GM19043 (cell line): ENCODE data around the gene EDARADD.

Experiments
- ATAC-seq: cut with Tn5 transposase; IDR thresholded peaks from one replicate; pipeline ENCODE4 v1.9.1; 2021; ENCODE audit warnings: low read depth; ENCODE audit not compliant: unreplicated experiment

EDARADD gene

DNA sequence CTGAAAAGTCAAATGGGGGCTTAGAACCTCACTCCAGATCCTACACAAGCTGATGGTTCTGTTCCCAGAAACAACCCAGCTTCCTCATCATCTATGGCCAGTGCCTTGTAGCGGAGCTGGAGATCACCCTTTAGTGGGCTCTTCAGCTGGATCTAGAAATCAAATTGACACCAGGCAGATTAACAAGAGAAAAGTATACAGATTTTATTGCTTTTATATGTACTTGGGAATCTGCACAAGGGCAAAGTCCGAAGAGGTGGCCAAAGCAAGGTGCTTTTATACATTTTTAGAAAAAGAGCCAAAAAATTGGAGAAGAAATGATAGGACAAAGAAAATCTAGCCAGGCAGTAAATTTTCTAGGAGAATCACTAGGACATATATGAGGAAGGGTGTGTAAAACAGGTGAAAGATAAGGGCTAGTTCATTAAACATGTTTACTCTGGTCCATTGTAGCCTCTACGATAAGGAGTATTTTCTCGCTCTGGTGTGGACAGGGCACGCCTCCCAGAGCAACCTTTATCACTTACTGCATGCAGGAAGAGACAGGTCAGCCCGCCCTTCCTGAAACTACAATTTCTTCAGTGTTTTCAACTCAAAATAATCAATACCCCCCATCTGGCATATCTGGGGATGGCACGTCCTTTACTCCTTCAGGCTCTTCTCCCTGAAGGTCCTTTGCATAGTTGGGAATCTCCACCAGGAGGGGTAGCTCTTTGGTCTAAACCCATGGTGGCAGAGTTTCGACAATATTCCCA, 115.7 kb downstream of the EDARADD start:
- no peak for ATAC-seq

DNA sequence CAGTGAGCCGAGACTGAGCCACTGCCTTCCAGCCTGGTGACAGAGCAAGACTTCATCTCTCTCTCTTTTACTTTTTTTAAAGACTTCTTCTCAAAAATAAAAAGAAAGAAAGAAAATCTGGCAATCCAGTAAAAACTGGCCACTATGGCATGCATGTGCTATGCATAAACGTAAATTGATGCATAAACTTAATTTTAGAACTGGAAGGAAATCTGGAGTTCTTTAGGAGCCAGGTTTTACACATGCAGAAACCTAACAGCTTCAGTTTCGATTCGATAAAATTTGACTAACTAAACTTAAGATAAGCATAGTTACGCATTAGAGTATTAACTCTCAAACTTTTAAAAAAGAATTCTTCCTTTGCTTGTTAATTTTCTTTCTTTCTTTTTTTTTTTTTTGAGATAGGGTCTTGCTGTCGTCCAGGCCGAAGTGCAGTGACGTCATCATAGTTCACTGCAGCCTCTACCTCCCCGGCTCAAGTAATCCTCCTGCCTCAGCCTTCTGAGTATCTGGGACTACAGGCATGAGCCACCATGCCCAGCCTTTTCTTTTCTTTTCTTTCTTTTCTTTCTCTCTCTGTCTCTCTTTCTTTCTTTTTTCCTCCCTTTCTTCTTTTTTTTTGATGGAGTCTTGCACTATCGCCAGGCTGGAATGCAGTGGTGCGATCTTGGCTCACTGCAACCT, 117.8 kb downstream of the EDARADD start:
- ATAC-seq: no peak

DNA sequence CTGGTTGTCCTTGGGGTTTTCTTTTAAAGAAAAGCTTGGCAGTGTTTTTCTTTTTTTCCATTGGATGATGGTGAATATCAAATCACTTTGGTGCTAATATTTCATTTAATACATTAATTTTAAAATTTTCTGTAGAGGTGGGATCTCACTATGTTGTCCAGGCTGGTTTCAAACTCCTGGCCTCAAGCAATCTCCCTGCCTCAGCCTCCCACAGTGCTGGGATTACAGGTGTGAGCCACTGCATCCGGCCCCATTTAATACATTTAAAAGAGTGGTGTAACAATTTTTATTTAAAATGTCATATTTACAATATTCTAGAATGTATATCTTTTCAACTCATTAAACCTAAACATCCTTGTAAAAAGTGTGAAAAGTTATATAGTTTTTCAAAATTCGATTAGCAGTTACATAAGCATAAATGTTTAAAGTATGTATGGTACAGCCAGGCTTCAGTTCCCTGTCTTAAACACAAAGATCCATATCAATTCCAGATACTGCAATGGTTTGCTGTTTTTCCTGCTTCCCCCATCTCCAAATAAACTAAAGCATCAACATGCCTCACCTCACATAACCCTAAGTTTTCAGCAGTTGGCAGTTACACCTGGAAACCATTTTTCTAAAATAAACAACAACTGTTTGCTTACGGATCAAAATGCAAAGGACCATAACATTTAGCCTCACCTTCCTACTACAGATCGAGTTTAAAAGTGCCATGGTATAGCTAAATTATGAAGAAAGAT, 120.8 kb downstream of the EDARADD start:
- ATAC-seq: no peak

DNA sequence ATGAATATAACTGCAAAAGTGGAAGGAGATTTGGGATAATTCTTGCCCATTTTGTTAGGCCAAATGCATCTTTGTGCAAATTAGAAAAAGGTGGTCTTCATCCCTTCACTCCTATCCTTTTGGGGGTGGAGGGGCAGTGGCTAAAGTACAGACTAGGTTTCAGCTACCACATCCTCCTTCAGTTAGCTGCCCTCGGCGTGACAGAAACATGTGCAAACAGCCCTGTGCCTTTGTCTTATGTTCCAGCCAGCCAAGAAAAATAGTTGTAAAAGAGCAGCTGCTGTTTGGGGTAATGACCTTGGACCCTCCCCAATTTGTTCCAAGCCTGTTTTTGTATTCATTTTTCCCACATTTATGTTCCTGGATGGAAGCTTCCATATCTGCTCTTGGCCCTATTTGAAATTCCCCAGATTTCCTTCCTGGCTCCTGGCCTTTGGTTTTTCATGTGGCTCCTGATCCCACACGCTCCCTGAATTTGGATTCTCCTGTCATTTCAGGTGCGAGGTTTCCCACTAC, 121.4 kb downstream of the EDARADD start:
- ATAC-seq: no peak

DNA sequence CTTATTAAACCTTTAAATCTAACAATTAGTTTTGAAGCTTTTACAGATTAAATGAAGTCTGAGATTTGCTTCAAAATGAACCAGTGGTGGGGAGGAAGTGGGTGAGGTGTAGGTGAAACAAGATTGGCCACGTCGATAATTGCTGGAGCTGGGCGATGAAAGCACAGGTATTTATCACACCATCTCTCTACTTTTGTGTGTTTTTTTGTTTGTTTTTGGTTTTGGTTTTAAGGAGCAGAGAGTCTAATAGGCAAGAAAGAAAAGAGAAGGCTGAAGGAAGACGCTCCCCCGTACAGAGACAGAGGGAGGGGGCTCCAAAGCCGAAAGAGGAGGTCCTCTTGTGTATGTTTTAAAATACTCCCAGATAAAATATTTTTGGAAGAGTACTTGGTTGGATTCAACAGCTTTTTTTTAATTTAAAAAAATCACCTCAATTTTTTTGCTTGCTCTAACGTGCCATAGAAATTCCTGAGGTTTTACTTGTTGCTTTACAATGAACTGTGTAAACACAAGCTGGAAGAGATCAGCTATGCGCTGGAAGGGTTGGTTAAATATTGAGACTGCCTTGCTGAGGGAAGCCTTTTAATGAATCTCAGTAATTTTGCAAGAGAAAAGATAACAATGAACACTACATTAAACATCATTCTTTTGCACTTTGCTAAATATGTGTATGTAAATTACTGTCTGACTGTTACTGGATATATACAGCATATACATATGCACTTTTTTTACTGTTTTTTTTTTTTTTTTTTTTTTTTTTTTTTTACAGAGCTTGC, 123.0 kb downstream of the EDARADD start:
- no peak for ATAC-seq

DNA sequence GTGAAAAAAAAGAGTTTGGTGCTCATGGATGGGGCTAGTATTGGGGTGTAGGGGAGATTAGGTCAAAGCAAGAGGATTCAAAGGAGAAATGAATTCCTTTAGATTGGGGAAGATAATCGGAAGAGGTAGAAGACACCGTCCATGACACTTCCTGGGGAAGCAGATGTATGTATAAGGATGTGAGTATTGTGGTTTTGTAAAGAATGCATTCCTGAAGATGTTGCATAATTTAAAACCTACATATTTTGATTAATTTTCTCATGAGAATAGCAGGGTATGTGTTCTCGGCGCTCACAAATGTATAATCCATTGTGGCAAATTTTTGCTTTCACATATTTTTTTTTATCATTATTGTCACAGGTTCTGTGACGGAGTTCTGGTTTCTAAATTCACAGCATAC, 124.2 kb downstream of the EDARADD start:
- ATAC-seq: no peak

DNA sequence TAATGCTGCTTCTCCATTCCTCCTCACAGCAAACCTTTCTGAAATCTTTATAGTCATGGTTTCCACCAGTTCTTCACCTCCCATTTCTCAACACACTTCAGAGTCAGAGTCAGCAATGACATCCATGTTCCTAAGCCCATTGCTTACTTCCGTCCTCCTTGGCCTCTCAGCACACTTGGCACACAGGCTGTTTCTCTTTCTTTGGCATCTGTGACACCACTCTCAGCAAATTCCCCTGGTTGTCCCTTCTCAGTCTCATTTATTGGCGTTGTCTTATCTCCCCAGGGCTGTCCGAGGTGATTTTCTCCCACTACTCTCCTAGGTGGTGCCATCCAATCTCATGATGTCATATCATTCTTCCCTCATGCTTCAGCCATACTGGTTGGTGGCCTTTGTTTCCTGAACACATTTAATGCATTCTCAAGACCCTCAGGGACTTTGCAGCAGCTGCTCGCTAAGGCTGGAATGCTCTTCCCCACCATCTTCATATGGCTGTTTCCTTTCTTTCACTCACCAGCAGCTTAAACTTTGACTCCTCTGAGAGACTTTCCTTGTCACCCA, 126.4 kb downstream of the EDARADD start:
- ATAC-seq: no peak

DNA sequence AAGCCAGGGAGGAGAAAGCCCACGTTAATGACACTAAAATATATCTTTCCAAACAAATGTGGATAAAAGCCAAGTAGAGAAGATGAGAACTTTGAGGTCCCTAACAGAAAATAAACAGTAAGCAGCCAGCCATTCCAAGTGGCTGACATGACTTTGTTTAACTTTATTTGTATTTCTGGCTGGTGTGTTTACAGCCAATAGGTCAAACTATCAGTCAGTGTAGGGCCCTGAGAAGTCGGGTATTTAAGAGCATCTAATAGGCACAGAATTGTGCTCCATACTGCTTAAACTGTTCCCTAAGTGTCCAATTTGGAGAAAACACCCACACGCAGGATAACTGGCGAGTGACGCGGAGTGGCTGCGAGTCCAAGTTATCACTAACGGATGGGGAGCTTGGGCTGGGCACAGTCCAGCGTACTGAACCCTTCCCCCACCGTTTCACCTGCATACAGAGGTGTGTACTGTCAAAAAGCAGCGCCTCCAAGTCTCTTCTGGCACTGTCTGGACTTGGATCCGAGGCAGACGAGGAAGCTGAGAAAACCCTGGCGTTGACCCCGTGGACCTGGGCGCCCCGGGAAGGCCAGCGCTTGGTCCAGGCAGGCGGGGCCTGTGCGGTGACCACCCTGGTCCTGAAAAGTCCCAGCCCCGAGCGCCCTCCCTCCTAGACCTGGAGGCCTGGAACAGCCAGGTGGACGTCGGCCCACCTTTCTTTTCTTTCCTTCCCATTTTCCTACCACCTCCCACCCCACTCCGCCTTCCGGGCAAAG, 129.0 kb downstream of the EDARADD start:
- ATAC-seq: no peak

DNA sequence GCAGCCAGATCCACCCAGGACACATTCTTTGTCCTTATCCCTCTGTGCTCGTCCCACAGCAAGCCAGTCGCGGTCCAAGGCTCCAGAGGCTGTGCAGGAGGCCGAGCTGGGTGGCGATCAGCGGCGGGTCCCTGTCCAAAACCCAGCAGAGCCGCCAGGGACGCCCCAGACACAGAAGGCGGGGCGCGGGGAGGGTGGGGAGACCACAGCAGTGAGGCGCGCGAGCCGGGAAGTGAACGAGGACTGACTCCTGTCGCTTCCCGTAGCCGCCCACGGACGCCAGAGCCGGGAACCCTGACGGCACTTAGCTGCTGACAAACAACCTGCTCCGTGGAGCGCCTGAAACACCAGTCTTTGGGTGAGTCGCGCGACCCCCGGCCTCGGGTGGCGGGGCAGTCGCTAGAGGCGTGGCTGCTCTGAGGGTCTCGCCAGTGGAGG, 129.6 kb downstream of the EDARADD start, which contains the start of gene LGALS8:
LGALS8 (plus strand) TSS at position 279 of the 438 bp plus-strand sequence. CDS start 2,089 bp downstream, outside the sequence.
- ATAC-seq: peak; percentile 60

DNA sequence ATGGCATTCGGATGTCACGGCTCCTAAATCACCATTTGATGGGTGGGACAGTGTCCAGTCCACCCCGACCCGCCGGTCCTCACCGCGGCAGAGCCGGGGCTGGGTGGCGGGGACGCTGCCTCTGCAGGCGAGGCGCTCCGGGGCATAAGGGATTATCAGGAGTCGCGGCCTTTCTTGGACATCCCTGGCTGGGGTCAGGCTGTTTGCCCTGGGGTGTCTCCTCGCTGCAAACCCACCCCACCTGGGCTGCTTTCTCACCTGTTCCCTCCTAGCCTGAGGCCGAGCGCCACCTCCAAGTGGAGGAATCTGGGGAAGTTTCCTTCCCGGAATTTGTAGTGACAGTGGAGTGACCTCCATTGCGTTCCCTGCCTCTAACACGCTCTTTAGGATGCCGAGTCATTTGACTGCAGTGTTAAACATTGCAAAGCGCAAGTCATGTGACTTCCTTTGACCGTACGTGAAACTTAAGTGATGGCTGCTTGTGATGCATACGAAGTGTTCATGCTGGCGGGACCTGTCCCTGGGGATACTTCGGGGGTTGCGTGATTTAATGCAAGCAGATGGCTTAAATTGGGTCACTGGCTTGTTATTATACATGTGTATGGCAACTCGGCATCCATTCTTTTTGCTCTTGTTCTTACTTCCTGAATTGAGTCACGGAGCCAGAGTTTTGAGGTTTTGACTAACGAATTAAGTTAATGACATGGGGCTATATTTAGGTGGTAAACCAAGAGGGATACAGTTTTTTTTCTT, 130.2 kb downstream of the EDARADD start:
- peak; percentile 90 for ATAC-seq

DNA sequence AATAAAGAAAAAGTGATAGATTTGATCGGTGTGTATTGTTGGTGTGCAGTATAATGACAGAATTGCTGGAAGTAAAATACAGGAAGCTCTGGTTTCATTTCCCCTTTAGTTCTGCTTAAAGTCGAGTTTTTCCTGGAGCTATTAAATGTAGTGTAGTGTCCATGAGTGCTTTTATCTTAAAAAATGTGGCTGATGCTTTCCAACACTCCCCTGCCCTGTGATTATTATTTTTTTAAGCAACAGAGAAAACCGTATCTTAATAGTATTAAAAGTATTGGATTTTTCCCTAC, 130.8 kb downstream of the EDARADD start:
- ATAC-seq: peak; percentile 2

DNA sequence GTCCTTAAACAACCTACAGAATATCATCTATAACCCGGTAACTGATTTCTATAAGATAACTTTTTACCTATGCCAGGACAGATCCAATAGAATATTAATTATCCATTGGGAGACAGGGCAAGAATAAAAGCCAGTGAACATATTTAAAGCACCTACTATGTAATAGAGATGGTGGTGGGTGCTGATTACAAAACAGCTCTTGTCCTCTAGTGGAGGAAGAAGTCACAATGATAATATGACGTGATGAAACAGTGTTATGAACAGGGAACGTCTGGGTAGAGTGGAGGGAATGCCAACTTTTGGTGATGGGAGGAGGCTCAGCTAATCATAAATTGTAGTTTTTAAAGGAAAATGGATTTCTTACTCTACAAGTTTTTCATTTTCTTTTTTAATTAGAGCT, 132.0 kb downstream of the EDARADD start:
- no peak for ATAC-seq

DNA sequence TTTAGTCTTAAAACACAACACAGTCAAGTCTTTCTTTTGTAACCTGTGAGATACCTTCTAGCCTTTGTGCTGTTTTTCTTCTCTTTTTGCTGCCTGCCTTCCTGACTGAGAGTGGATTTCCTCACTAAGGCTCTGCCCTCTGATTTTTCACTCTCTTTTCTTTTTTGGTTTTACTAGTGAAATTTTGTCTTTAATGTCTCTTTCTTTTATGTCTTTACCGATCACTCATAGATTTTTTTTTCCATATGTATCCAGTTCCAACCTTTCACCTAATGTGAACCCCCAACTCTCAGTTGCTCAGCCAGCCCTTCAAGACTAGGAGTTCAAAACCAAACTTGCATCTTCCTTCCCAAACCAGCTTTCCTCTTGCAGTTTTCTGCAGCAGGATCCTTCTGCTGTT, 136.2 kb downstream of the EDARADD start:
- no peak for ATAC-seq

DNA sequence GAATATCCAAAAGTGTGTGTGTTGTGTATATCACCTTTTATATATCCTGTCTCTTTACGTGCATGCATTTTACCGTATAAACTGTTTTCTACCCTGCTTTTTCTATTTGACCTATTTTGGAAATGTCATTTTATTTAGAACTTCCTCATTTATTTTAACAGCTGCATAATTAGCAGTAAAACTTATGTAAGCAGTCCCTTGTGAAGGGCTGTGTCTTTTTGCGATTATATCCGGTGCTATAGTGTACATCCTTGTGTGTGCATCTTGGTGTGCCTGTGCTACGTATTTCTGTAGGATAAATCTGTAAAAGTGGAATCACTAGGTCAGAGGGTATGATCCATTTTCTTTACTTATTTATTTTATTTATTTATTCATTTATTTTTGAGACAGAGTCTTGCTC, 136.9 kb downstream of the EDARADD start:
- ATAC-seq: no peak

DNA sequence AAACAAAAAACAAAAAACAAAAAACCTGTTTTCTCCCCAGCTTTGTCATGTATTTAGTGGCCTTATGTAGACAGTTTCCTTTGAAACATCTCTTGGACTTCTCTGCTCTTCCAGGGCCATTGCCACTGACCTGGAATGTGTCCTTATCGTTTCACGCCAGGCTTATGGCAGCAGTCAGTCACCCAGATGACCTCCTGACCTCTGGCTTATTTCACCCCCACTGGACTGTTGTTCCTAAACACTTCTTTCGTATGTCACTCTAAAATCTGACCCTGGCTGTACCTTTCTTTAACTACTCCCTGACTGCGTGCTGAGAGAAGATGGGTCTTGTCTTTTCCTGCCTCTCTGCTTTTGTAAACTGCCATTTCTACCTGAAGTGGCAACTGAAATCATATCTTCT, 138.8 kb downstream of the EDARADD start:
- ATAC-seq: no peak

DNA sequence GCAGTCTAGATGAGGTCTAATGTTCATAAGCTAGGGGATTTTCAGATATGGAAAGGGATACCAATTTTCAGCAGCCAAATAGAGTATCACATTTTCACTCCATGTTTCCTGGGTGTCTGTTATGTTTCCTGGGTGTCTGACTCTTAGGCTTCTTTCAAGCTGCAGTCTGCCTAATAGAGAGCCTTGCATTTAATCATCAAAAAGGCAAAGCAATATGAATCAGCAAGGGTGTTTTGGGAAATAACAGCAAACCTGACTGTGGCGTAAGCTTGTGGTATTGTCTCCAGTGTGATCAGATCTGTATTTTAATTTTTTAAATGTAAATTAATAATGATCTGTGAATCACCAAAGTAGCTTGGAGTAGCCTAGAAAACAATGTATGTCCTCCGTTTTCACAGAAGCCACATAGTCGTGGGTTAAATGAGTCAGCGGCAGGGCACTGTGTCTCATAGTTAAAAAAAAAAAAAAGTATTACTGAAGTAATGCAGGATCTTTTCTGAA, 140.1 kb downstream of the EDARADD start:
- ATAC-seq: no peak
